ENCODE data around the gene NTSR1. TPM values are rescaled to one million over a fixed set of nuclear protein-coding genes. Genes with fewer than 3 reads are reported as not detected.

NTSR1 gene
- total and polyA plus RNA-seq, 2 experiments from 2014 or later: 0.15 to 1.4 TPM

DNA sequence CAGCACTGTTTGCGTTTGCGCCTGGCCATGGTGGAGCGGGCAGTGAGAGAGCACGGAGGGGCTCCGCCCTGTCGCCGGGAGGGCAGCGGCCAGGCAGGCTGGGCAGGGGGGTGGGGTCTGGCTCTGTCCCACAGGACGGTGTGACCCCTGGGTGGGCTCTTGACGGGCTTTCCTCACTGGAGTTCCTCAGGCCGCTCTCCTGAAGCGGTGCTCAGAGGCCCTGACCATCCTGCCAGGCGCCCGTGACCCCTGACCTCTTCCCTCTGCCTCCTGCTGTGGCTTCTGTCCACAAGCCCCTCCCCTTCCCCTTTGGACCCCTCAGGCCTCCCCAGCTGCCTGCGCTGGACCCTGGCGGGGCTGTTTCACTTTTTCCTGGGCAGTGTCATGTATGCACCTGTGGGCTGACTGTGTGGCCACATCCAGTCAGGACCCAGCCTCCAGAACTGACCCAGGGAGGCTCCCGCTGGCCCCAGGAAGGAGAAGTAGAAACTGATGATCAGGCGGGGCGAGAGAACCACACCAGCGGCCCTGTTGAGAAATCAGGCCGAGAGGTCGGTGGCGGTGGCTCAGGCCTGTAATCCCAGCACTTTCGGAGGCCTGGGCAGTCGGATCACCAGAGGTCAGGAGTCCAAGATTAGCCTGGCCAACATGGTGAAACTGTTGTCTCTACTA lies 97.2 kb downstream of the NTSR1 start:
- H3K9me3 Mint-ChIP-seq: no peaks in the 10 kb centered on the region
- peaks cover 12% of the 10 kb centered on the region; the same call in 1 of the 2 replicates for H3F3A ChIP-seq (replicated peaks; ENCODE audit: low read depth)
- H3K27ac ChIP-seq (ENCODE audit: low read depth): no peak overlapping the region
- H3K27ac Mint-ChIP-seq: no peak overlapping the region
- H3K36me3 Mint-ChIP-seq (ENCODE audit: low read depth): peaks cover 13% of the 10 kb centered on the region; the same call in 2 of the 3 replicates
- peaks cover 10% of the 10 kb centered on the region; the same call in 1 of the 2 replicates for H3K4me1 ChIP-seq (ENCODE audit: insufficient read depth)
- H3K9me2 ChIP-seq (ENCODE audit: insufficient read depth): no peaks in the 10 kb centered on the region
- DNase-seq (ENCODE audit: low spot score) (no peak), ATAC-seq (peak; percentile 11)
- no peaks in the 10 kb centered on the region for H3K36me3 ChIP-seq (ENCODE audit: insufficient read depth)
- H3K4me2 ChIP-seq: peak overlapping the region; percentile 88
- no peak overlapping the region for H2AFZ ChIP-seq
- H3K4me1 Mint-ChIP-seq: peaks cover 9% of the 10 kb centered on the region; the same call in 1 of the 3 replicates
- H4K20me1 ChIP-seq (replicated peaks; ENCODE audit: insufficient read depth): peaks cover 7% of the 10 kb centered on the region
- peak overlapping the region; percentile 76 for H3K4me3 ChIP-seq
- H3K4me3 Mint-ChIP-seq: peak overlapping the region; percentile 70
- H3K27me3 ChIP-seq (ENCODE audit: insufficient read depth): peaks cover 8% of the 10 kb centered on the region; the same call in 1 of the 2 replicates
- peaks cover 9% of the 10 kb centered on the region; the same call in 1 of the 2 replicates for H3K79me2 ChIP-seq (replicated peaks; ENCODE audit: insufficient read depth)
- H3K27me3 Mint-ChIP-seq (ENCODE audit: insufficient read depth, low read depth, poor library complexity): peaks cover 34% of the 10 kb centered on the region
- TF ChIP-seq, protein P1, sequence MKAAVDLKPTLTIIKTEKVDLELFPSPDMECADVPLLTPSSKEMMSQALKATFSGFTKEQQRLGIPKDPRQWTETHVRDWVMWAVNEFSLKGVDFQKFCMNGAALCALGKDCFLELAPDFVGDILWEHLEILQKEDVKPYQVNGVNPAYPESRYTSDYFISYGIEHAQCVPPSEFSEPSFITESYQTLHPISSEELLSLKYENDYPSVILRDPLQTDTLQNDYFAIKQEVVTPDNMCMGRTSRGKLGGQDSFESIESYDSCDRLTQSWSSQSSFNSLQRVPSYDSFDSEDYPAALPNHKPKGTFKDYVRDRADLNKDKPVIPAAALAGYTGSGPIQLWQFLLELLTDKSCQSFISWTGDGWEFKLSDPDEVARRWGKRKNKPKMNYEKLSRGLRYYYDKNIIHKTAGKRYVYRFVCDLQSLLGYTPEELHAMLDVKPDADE (IDR thresholded peaks at IDR 0.05): no peak
- no peak for TF ChIP-seq ZNF114 (CRISPR knock-in tag; IDR thresholded peaks at IDR 0.05)
- no peak for TF ChIP-seq ZNF331 (CRISPR knock-in tag; IDR thresholded peaks at IDR 0.05; ENCODE audit: low read depth)
- TF ChIP-seq EZH2phosphoT487 (IDR thresholded peaks at IDR 0.05; ENCODE audit: unreplicated experiment): no peak
- TF ChIP-seq STAT1 (IDR thresholded peaks at IDR 0.05; ENCODE audit: unreplicated experiment): no peak
- no peak for TF ChIP-seq CREB1 (CRISPR knock-in tag; IDR thresholded peaks at IDR 0.05; ENCODE audit: low read depth)
- TF ChIP-seq, protein P2, sequence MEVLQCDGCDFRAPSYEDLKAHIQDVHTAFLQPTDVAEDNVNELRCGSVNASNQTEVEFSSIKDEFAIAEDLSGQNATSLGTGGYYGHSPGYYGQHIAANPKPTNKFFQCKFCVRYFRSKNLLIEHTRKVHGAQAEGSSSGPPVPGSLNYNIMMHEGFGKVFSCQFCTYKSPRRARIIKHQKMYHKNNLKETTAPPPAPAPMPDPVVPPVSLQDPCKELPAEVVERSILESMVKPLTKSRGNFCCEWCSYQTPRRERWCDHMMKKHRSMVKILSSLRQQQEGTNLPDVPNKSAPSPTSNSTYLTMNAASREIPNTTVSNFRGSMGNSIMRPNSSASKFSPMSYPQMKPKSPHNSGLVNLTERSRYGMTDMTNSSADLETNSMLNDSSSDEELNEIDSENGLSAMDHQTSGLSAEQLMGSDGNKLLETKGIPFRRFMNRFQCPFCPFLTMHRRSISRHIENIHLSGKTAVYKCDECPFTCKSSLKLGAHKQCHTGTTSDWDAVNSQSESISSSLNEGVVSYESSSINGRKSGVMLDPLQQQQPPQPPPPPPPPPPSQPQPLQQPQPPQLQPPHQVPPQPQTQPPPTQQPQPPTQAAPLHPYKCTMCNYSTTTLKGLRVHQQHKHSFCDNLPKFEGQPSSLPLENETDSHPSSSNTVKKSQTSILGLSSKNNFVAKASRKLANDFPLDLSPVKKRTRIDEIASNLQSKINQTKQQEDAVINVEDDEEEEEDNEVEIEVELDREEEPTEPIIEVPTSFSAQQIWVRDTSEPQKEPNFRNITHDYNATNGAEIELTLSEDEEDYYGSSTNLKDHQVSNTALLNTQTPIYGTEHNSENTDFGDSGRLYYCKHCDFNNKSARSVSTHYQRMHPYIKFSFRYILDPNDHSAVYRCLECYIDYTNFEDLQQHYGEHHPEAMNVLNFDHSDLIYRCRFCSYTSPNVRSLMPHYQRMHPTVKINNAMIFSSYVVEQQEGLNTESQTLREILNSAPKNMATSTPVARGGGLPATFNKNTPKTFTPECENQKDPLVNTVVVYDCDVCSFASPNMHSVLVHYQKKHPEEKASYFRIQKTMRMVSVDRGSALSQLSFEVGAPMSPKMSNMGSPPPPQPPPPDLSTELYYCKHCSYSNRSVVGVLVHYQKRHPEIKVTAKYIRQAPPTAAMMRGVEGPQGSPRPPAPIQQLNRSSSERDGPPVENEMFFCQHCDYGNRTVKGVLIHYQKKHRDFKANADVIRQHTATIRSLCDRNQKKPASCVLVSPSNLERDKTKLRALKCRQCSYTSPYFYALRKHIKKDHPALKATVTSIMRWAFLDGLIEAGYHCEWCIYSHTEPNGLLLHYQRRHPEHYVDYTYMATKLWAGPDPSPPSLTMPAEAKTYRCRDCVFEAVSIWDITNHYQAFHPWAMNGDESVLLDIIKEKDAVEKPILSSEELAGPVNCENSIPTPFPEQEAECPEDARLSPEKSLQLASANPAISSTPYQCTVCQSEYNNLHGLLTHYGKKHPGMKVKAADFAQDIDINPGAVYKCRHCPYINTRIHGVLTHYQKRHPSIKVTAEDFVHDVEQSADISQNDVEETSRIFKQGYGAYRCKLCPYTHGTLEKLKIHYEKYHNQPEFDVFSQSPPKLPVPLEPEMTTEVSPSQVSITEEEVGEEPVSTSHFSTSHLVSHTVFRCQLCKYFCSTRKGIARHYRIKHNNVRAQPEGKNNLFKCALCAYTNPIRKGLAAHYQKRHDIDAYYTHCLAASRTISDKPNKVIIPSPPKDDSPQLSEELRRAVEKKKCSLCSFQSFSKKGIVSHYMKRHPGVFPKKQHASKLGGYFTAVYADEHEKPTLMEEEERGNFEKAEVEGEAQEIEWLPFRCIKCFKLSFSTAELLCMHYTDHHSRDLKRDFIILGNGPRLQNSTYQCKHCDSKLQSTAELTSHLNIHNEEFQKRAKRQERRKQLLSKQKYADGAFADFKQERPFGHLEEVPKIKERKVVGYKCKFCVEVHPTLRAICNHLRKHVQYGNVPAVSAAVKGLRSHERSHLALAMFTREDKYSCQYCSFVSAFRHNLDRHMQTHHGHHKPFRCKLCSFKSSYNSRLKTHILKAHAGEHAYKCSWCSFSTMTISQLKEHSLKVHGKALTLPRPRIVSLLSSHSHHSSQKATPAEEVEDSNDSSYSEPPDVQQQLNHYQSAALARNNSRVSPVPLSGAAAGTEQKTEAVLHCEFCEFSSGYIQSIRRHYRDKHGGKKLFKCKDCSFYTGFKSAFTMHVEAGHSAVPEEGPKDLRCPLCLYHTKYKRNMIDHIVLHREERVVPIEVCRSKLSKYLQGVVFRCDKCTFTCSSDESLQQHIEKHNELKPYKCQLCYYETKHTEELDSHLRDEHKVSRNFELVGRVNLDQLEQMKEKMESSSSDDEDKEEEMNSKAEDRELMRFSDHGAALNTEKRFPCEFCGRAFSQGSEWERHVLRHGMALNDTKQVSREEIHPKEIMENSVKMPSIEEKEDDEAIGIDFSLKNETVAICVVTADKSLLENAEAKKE (CRISPR knock-in tag; IDR thresholded peaks at IDR 0.05): no peak
- TF ChIP-seq JUNB (IDR thresholded peaks at IDR 0.05; ENCODE audit: unreplicated experiment): no peak
- TF ChIP-seq NANOG (IDR thresholded peaks at IDR 0.05; ENCODE audit: borderline replicate concordance): no peak
- TF ChIP-seq, protein P3, sequence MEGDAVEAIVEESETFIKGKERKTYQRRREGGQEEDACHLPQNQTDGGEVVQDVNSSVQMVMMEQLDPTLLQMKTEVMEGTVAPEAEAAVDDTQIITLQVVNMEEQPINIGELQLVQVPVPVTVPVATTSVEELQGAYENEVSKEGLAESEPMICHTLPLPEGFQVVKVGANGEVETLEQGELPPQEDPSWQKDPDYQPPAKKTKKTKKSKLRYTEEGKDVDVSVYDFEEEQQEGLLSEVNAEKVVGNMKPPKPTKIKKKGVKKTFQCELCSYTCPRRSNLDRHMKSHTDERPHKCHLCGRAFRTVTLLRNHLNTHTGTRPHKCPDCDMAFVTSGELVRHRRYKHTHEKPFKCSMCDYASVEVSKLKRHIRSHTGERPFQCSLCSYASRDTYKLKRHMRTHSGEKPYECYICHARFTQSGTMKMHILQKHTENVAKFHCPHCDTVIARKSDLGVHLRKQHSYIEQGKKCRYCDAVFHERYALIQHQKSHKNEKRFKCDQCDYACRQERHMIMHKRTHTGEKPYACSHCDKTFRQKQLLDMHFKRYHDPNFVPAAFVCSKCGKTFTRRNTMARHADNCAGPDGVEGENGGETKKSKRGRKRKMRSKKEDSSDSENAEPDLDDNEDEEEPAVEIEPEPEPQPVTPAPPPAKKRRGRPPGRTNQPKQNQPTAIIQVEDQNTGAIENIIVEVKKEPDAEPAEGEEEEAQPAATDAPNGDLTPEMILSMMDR (conservative IDR thresholded peaks at IDR 0.05; ENCODE audit: low read depth in 2 of 2): no peak
- TF ChIP-seq, protein P4, sequence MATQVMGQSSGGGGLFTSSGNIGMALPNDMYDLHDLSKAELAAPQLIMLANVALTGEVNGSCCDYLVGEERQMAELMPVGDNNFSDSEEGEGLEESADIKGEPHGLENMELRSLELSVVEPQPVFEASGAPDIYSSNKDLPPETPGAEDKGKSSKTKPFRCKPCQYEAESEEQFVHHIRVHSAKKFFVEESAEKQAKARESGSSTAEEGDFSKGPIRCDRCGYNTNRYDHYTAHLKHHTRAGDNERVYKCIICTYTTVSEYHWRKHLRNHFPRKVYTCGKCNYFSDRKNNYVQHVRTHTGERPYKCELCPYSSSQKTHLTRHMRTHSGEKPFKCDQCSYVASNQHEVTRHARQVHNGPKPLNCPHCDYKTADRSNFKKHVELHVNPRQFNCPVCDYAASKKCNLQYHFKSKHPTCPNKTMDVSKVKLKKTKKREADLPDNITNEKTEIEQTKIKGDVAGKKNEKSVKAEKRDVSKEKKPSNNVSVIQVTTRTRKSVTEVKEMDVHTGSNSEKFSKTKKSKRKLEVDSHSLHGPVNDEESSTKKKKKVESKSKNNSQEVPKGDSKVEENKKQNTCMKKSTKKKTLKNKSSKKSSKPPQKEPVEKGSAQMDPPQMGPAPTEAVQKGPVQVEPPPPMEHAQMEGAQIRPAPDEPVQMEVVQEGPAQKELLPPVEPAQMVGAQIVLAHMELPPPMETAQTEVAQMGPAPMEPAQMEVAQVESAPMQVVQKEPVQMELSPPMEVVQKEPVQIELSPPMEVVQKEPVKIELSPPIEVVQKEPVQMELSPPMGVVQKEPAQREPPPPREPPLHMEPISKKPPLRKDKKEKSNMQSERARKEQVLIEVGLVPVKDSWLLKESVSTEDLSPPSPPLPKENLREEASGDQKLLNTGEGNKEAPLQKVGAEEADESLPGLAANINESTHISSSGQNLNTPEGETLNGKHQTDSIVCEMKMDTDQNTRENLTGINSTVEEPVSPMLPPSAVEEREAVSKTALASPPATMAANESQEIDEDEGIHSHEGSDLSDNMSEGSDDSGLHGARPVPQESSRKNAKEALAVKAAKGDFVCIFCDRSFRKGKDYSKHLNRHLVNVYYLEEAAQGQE (IDR thresholded peaks at IDR 0.05; ENCODE audit: unreplicated experiment): no peak
- TF ChIP-seq POLR2AphosphoS5 (IDR thresholded peaks at IDR 0.05; ENCODE audit: low read depth): no peak
- no peak for TF ChIP-seq EZH2 (IDR thresholded peaks at IDR 0.05; ENCODE audit: low read depth, unreplicated experiment)

All from GM23338 (cell line).